ENCODE data around the gene AP1G2. TPM values are rescaled to one million over a fixed set of nuclear protein-coding genes. Genes with fewer than 3 reads are reported as not detected.

The AP1G2 gene
- total and polyA plus RNA-seq, 2 of the 13 experiments (the other 11 are each of a cell fraction or from before 2014, with no cell fraction given), result 96.9 to 611 TPM

GRCh38 chr14:23567186-23568020 lies at the start of gene AP1G2 (continued):
- TF ChIP-seq PRDM15 (CRISPR knock-in tag; IDR thresholded peaks at IDR 0.05) (0 out of 2 replicates have a peak, but pooled peaks have one; percentile 49), PTBP1 (IDR thresholded peaks at IDR 0.05; ENCODE audit: low read depth, low read length, poor library complexity, severe bottlenecking) (peak; percentile 89), SCMH1 (CRISPR knock-in tag; IDR thresholded peaks at IDR 0.05; ENCODE audit: borderline replicate concordance) (no peak), ZNF672 (CRISPR knock-in tag; IDR thresholded peaks at IDR 0.05) (no peak), ZNF879 (CRISPR knock-in tag; IDR thresholded peaks at IDR 0.05) (peak; percentile 94), ZNF18 (CRISPR knock-in tag; IDR thresholded peaks at IDR 0.05; ENCODE audit: insufficient replicate concordance) (peak; percentile 87), ZNF703 (CRISPR knock-in tag; IDR thresholded peaks at IDR 0.05; ENCODE audit: borderline replicate concordance) (no peak; the same call in 1 of the 2 replicates), IRF1 (CRISPR knock-in tag; IDR thresholded peaks at IDR 0.05; ENCODE audit: low read depth) (peak; percentile 62; the same call in 1 of the 2 replicates), TCF12 (IDR thresholded peaks at IDR 0.05) (no peak), TCF12 (CRISPR knock-in tag; IDR thresholded peaks at IDR 0.05) (no peak; the same call in 1 of the 2 replicates), ZNF234 (CRISPR knock-in tag; conservative IDR thresholded peaks at IDR 0.05) (peak; percentile 66), CHD4 (IDR thresholded peaks at IDR 0.05; ENCODE audit: borderline replicate concordance, low read length) (no peak), CHD2 (IDR thresholded peaks at IDR 0.05; ENCODE audit: low read depth, low read length) (0 out of 2 replicates have a peak, but pooled peaks have one; percentile 63), GLMP (CRISPR knock-in tag; IDR thresholded peaks at IDR 0.05; ENCODE audit: borderline replicate concordance) (no peak), LRRFIP1 (CRISPR knock-in tag; conservative IDR thresholded peaks at IDR 0.05) (0 out of 2 replicates have a peak, but pooled peaks have one; percentile 18), KLF16 (CRISPR knock-in tag; IDR thresholded peaks at IDR 0.05) (peak in 1 of 2 experiments; percentile 98; a peak in 3 of 4 replicates), ZFP1 (CRISPR knock-in tag; IDR thresholded peaks at IDR 0.05) (no peak; the same call in 1 of the 2 replicates)
